NCI-H2196 treated with DMSO at 0.1 percent for 48 hours (cell line): ENCODE results near the gene LDLRAD4.

ENCODE experiments used
- DNase-seq: peaks from one replicate; lab custom pipeline; 2025; ENCODE audit not compliant: unreplicated experiment; lab: John Stamatoyannopoulos, UW

The LDLRAD4 gene

GRCh38 chr18:13499803-13500202 lies 281.2 kb downstream of the LDLRAD4 start:
- DNase-seq = no peak

DNA sequence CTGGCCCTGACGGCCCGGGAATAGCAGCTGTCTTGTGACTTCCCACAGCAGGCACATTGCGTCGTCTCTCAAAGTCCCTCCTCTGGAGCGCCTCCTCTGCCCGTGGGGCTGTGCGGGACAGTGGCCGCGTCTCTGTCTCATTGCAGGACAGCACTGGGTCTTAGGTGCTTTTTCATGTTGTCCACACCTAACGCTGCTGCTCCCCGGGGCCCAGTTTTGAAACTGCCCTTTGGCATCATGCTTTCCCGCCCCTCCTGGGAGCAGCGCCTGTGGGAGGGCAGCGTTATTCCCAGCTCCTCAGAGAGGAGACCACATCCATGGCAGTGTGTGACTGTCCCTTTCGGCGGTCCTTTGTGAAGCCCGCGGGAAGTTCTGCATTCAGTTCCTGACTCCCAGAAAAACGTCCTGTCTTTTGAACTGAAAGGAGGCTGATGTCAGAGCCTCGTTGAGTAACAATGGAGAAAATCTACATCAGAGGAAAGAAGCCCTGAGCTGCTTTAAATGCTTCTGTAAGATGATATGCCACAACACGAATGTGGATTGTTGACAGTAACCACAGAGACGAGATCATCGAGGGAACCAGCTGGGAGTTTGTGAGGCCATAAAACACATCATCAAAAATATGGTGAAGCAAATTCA lies 281.8 kb downstream of the LDLRAD4 start:
- peak; percentile 91 for DNase-seq

- DNase-seq = peak; percentile 91
These were observed 282.4 kb downstream of the LDLRAD4 start for GRCh38 chr18:13500869-13501542.

DNA sequence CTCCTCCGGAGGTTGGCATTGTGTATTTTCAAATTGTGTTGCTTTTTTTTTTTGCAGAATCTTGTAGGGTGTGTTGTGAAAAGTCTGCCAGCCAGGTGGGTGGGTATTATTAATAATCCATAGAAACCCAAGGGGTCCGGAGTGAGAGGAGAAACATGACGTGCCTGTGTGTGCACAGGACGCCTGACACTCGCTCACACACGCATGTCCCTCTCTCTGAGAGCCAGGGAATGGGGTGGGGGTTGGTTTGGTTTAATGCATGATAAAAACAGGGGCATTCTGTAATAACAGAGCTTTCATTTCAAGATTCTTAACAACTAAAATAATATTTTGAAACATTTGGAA lies 283.0 kb downstream of the LDLRAD4 start:
- DNase-seq = no peak

DNA sequence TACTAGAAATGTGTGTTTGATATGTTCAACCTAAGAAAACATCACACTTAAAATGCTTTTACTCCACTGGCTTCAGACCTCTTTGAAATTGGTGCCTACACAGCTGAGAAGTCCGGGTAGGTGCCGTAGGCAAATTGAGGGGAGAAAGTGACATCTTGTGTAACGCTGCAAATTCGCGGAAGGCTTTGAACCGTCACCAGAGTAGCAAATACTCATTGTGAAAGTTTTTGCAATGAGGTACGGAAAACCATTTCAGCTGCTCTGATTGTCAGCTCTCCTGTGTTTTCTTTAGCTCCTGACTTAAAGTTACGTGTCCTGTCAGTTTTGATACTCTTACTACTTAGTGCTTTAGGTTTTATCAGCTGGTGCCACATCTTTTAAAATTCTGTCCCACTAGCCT lies 283.3 kb downstream of the LDLRAD4 start:
- no peak for DNase-seq

DNA sequence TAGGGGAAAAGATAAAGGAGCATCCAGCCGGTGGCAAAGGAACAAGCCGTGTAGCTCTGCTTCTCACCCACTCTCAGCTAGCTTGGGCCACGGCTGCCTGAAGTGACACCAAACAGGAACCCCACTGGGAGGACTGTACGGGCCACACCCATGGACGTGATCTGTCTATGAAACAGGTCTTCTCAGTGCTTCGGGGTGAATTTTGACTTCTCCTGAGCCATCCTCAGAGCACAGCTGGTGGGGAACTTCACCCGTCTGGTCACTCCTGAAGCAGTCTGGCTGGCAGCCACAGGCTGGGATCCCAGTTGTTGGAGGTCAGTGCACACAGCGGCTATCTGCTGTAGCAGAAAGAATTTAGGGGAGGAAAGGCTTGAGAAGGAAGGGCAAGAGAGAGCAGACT lies 284.0 kb downstream of the LDLRAD4 start:
- DNase-seq = no peak

- DNase-seq = no peak
These were observed 285.3 kb downstream of the LDLRAD4 start for GRCh38 chr18:13503836-13504235.

GRCh38 chr18:13505780-13506345 lies 287.3 kb downstream of the LDLRAD4 start:
- no peak for DNase-seq

GRCh38 chr18:13510594-13510993 lies 292.0 kb downstream of the LDLRAD4 start:
- DNase-seq = no peak

DNA sequence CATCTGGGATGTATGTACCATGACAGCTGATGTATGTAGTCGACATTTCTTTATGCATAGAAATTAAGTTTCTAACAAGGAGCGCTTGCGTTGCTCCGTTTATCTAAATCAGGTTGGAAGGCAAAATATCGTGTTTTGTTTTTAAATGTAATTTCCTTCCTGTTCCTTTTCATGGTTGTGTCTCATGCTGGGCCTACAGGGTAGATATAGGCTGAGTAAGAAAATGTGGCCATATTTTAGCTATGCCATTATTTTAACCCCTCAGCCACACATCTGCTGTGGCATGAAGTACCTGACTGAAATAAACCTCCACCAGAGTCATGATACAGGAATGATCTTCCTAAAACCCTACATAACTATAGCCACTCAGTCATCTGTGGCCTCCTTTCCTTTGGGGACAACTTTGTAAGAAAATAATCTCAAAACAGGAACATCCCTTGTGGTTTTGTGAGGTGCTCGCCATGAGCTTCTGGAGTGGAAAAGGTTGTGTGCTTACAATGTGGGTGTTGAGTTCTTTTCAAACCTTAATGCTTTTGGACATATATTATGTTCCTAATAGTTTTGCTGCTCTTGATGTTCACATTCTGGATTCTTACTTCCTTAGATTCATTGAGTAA lies 293.5 kb downstream of the LDLRAD4 start:
- DNase-seq = no peak

DNA sequence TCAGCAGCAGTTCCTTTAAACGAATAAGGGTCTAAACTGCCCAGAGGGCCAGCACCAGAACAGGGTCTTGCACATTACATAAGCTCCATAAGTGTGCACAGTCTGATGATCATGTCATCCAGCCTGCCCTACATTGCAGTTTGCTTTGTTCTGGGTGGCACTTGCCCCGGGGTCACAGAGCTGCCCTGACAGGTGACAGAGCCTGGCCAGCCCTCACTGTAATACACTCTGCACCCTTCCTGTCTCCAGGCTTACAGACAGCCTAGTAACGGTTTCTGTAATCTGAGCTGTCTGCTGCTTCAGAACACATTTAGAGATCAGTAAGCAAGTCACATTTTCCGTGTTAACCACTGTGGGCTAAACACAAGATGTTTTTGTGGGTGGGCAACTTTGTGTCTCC lies 294.5 kb downstream of the LDLRAD4 start:
- peak; percentile 84 for DNase-seq

DNA sequence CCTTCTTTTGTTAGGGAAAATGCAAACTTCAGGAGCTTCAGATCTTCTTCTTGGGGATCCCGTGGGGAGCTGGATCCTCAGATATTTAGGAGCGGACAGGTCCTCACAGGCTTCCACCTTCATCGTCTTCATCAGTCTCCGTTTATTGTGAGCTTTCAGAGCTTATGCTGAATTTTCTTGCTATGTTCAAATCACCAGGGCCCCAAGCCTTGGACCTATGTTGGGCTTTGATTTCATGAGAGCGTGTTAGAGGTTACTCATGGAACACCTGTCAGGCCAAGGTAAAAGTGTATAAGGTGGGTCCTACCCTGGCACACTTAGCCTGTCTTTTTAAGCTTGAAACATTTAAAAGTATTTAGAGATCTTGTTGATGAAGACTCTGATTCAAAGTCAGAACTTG lies 294.9 kb downstream of the LDLRAD4 start:
- DNase-seq = no peak

- DNase-seq = no peak
These were observed 296.0 kb downstream of the LDLRAD4 start for GRCh38 chr18:13514558-13514957.

DNA sequence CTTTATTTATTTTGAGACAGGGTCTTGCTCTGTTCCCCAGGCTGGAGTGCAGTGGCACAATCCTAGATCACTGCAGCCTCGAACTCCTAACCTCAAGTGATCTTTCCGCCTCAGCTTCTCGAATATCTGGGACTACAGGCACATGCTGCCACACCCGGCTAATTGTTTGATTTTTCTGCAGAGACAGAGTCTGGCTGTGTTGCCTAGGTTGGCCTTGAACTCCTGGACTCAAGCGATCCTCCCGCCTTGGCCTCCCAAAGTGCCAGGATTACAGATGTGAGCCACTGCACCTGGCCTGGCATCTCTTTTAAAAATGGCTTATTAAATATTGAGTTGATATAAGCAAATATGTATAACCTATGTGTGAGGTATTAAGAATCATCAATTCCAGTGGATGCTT lies 298.3 kb downstream of the LDLRAD4 start:
- DNase-seq = no peak

DNA sequence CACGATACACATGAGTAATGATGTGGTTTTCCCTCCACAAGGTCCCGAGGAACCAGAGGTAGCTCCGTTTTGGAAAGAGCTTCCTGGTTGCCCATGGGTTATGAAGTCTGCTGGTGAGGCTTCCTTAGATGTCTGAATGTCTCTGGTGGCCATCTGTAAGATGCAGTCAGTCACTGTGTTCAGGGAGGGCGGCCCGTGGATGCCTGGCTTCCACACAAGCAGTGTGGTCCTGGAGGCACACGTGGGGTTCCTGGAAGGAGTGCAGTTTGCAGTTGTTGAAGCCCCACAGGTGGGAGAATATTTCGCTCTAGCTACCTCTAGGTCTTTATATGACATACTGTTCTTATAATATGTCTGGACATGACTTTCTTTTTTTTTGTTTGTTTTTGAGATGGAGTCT lies 298.8 kb downstream of the LDLRAD4 start:
- DNase-seq = no peak

DNA sequence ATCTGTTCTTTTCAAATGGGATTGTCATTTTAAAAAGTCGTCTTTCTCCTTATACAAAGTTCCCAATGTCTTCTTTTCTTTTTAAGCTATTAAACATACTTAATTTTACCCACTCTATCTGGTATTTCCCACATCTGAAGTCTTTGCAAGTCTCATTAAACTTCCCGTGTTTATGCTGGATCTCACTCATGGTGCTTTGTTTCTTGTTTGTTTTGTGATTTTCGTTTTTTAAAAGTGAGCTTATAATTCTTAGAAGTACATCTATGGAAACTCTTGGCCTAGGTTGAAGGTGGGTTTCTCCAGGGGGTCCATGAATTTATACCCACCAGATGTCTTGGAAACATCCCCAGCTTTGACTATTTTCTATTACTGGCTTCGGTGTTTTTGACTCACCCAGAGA lies 299.8 kb downstream of the LDLRAD4 start:
- DNase-seq = no peak

- DNase-seq = no peak
These were observed 301.7 kb downstream of the LDLRAD4 start for GRCh38 chr18:13520306-13520705.

- DNase-seq = no peak
These were observed 302.2 kb downstream of the LDLRAD4 start for GRCh38 chr18:13520741-13521140.

- DNase-seq = no peak
These were observed 302.9 kb downstream of the LDLRAD4 start for GRCh38 chr18:13521418-13521817.

GRCh38 chr18:13522256-13522655 lies 303.7 kb downstream of the LDLRAD4 start:
- no peak for DNase-seq

GRCh38 chr18:13522861-13523660 lies 304.5 kb downstream of the LDLRAD4 start:
- DNase-seq = no peak
